H1 (cell line): ENCODE measurements around the gene CDKN1A. TPM values are rescaled to one million over a fixed set of nuclear protein-coding genes. Genes with fewer than 3 reads are reported as not detected.

Source experiments
- CTCF ChIA-PET: fragments of 300-600 bp; sonication (Branson Sonifier 250); formaldehyde crosslinking; loops from one replicate; lab custom pipeline; 2021; ENCODE audit not compliant: partially characterized antibody; lab: Charles Lee
- POLR2A ChIA-PET: fragments of 300-600 bp; sonication (Branson Sonifier 250); formaldehyde crosslinking; loops from one replicate; lab custom pipeline; 2021; ENCODE audit warnings: inconsistent platforms; ENCODE audit not compliant: partially characterized antibody; lab: Charles Lee
- DNase-seq, 2 experiments: peaks; one replicate each; pipeline versions ENCODE4 v3.0.0 to v3.0.0-alpha.2; 2010 to 2022; ENCODE audit warnings: low spot score in 2 of 2, low read depth in 1 of 2, mixed read lengths in 1 of 2
- FAIRE-seq: peaks from 2 replicates; lab custom pipeline; 2011; peaks lifted over from hg19 to GRCh38; lab: Jason Lieb, UNC
- H2AFZ ChIP-seq: 2 replicates; pipeline ENCODE4 v1.8.1; 2012; ENCODE audit warnings: low read length, inconsistent platforms
- H2AK5ac ChIP-seq: 2 replicates; pipeline ENCODE4 v1.6.1; 2013; ENCODE audit warnings: low read depth, low read length
- H2BK120ac ChIP-seq: replicated peaks from 2 replicates; pipeline ENCODE3; 2013; ENCODE audit warnings: low read depth, low read length, inconsistent platforms
- H2BK12ac ChIP-seq: 2 replicates; pipeline ENCODE4 v1.6.1; 2013; ENCODE audit warnings: low read depth, low read length
- H2BK15ac ChIP-seq: 2 replicates; pipeline ENCODE4 v1.6.1; 2013; ENCODE audit warnings: low read length
- H2BK20ac ChIP-seq: 2 replicates; pipeline ENCODE4 v1.6.1; 2013; ENCODE audit warnings: low read length
- H2BK5ac ChIP-seq: 2 replicates; pipeline ENCODE4 v1.6.1; 2013; ENCODE audit warnings: low read depth, low read length
- H3K14ac ChIP-seq: 2 replicates; pipeline ENCODE4 v1.6.1; 2013; ENCODE audit warnings: inconsistent platforms; ENCODE audit not compliant: insufficient read length
- H3K18ac ChIP-seq: 2 replicates; pipeline ENCODE4 v1.6.1; 2013; ENCODE audit warnings: low read length; ENCODE audit errors: extremely low read depth
- H3K23ac ChIP-seq: 2 replicates; pipeline ENCODE4 v1.6.1; 2013; ENCODE audit warnings: inconsistent platforms; ENCODE audit not compliant: insufficient read length
- H3K23me2 ChIP-seq: 2 replicates; pipeline ENCODE4 v1.6.1; 2013; ENCODE audit warnings: low read depth, low read length
- H3K27ac ChIP-seq: 2 replicates; pipeline ENCODE4 v1.6.1; 2011; ENCODE audit warnings: low read depth, low read length, inconsistent platforms
- H3K27me3 ChIP-seq, 4 experiments: replicated peaks in 1 of 4; 1 replicate in 1 of 4; 2 replicates in 3 of 4; pipeline versions ENCODE4 v1.6.1 to v1.8.1; 2011 to 2013; ENCODE audit warnings: low read length in 3 of 4, mild to moderate bottlenecking in 3 of 4, inconsistent platforms in 2 of 4, mixed read lengths in 2 of 4, moderate library complexity in 1 of 4; ENCODE audit not compliant: control insufficient read depth in 3 of 4, insufficient read depth in 3 of 4; ENCODE audit errors: extremely low read depth in 1 of 4
- H3K36me3 ChIP-seq, 4 experiments: 2 replicates each; pipeline versions ENCODE4 v1.6.1 to v1.8.1; 2011 to 2013; ENCODE audit warnings: mild to moderate bottlenecking in 4 of 4, low read length in 3 of 4, moderate library complexity in 2 of 4, control low read depth in 1 of 4, inconsistent platforms in 1 of 4; ENCODE audit not compliant: insufficient read depth in 4 of 4, control insufficient read depth in 2 of 4
- H3K4ac ChIP-seq: replicated peaks from 2 replicates; pipeline ENCODE3; 2013; ENCODE audit warnings: low read length, low read depth, mixed read lengths, inconsistent platforms; ENCODE audit not compliant: insufficient read length
- H3K4me1 ChIP-seq, 4 experiments: replicated peaks in 1 of 4; 1 replicate in 1 of 4; 2 replicates in 3 of 4; pipeline versions ENCODE4 v1.6.1 to v1.8.1; 2011 to 2013; ENCODE audit warnings: low read length in 3 of 4, inconsistent platforms in 2 of 4, mixed read lengths in 1 of 4; ENCODE audit not compliant: insufficient read depth in 4 of 4, control insufficient read depth in 3 of 4
- H3K4me2 ChIP-seq, 2 experiments: 2 replicates each; pipeline versions ENCODE4 v1.6.1 to v1.8.1; 2011 to 2013; ENCODE audit warnings: low read depth in 2 of 2, low read length in 2 of 2, control low read depth in 1 of 2, inconsistent platforms in 1 of 2, mild to moderate bottlenecking in 1 of 2; ENCODE audit not compliant: insufficient read depth in 1 of 2
- H3K4me3 ChIP-seq, 4 experiments: fragments of 200-600, 300-600 bp in 1 of 4; sonication (generic), shearing (Covaris generic), sonication (Bioruptor Twin) in 1 of 4; 2 replicates each; pipeline versions ENCODE4 v1.5.1 to v1.8.1; 2011 to 2016; ENCODE audit warnings: low read length in 4 of 4, low read depth in 3 of 4, control low read depth in 2 of 4, inconsistent platforms in 2 of 4, mild to moderate bottlenecking in 2 of 4, mixed read lengths in 1 of 4, moderate library complexity in 1 of 4; ENCODE audit not compliant: insufficient read depth in 2 of 4; ENCODE audit errors: extremely low read depth in 1 of 4
- H3K56ac ChIP-seq: replicated peaks from 2 replicates; pipeline ENCODE3; 2013; ENCODE audit warnings: low read depth, mild to moderate bottlenecking, mixed read lengths, low read length, inconsistent platforms; ENCODE audit not compliant: insufficient read length
- H3K79me1 ChIP-seq: 2 replicates; pipeline ENCODE4 v1.6.1; 2013; ENCODE audit warnings: low read depth, low read length, control low read depth
- H3K79me2 ChIP-seq, 2 experiments: 2 replicates each; pipeline versions ENCODE4 v1.6.1 to v1.8.1; 2012 to 2013; ENCODE audit warnings: low read length in 2 of 2, mild to moderate bottlenecking in 2 of 2, inconsistent platforms in 1 of 2; ENCODE audit not compliant: insufficient read depth in 2 of 2, control insufficient read depth in 1 of 2
- H3K9ac ChIP-seq, 4 experiments: replicated peaks in 1 of 4; 1 replicate in 1 of 4; 2 replicates in 3 of 4; pipeline versions ENCODE4 v1.6.1 to v1.8.1; 2011 to 2013; ENCODE audit warnings: low read depth in 3 of 4, low read length in 3 of 4, control low read depth in 2 of 4, mild to moderate bottlenecking in 2 of 4, moderate library complexity in 2 of 4, inconsistent platforms in 1 of 4; ENCODE audit errors: extremely low read depth in 1 of 4
- H3K9me3 ChIP-seq, 2 experiments: 2 replicates each; pipeline versions ENCODE4 v1.6.1 to v1.8.1; 2012 to 2013; ENCODE audit warnings: mild to moderate bottlenecking in 2 of 2, moderate library complexity in 2 of 2, control low read depth in 1 of 2, inconsistent platforms in 1 of 2, low read depth in 1 of 2, low read length in 1 of 2, mixed read lengths in 1 of 2; ENCODE audit not compliant: insufficient read depth in 2 of 2
- H4K20me1 ChIP-seq, 2 experiments: replicated peaks in 1 of 2; 2 replicates each; pipeline versions ENCODE3 to v1.8.1; 2011 to 2013; ENCODE audit warnings: inconsistent platforms in 2 of 2, low read length in 2 of 2, mild to moderate bottlenecking in 1 of 2; ENCODE audit not compliant: insufficient read depth in 2 of 2, control insufficient read depth in 1 of 2
- H4K5ac ChIP-seq: 2 replicates; pipeline ENCODE4 v1.6.1; 2013; ENCODE audit warnings: low read length, low read depth, mixed read lengths, inconsistent platforms; ENCODE audit not compliant: insufficient read length
- H4K8ac ChIP-seq: 2 replicates; pipeline ENCODE4 v1.8.0; 2013; ENCODE audit warnings: mild to moderate bottlenecking, moderate library complexity, low read length, inconsistent platforms; ENCODE audit not compliant: insufficient read depth; ENCODE audit errors: extremely low read depth
- H4K91ac ChIP-seq: replicated peaks from 2 replicates; pipeline ENCODE3; 2013; ENCODE audit warnings: low read length, mixed read lengths, inconsistent platforms; ENCODE audit not compliant: insufficient read length
- BACH1 ChIP-seq: IDR thresholded peaks from 2 replicates; pipeline ENCODE4 v1.6.1; 2012; ENCODE audit warnings: low read length, improper control_type of control experiment
- BRCA1 ChIP-seq: IDR thresholded peaks from 2 replicates; pipeline ENCODE4 v1.6.1; 2012; ENCODE audit warnings: low read depth, low read length, improper control_type of control experiment
- CBX5 ChIP-seq: fragments of 300-800, 300-1000 bp; sonication (generic); IDR thresholded peaks from 2 replicates; pipeline ENCODE4 v1.7.1; 2016; ENCODE audit warnings: antibody characterized with exemption, low read length, low read depth
- CEBPB ChIP-seq: IDR thresholded peaks from 2 replicates; pipeline ENCODE4 v1.6.1; 2012; ENCODE audit warnings: low read depth, low read length
- CTBP2 ChIP-seq: IDR thresholded peaks from 2 replicates; pipeline ENCODE4 v1.7.0; 2011; ENCODE audit warnings: borderline replicate concordance, mild to moderate bottlenecking, moderate library complexity, mixed read lengths, low read length; ENCODE audit not compliant: insufficient read depth, insufficient read length
- FOSL1 ChIP-seq: IDR thresholded peaks from 2 replicates; pipeline ENCODE4 v1.6.1; 2011; ENCODE audit warnings: mild to moderate bottlenecking, low read depth, low read length, moderate library complexity; ENCODE audit not compliant: insufficient read depth
- HDAC6 ChIP-seq: IDR thresholded peaks from one replicate; pipeline ENCODE4 v1.7.1; 2012; ENCODE audit warnings: low read depth, mild to moderate bottlenecking, inconsistent platforms, low read length, moderate library complexity
- KDM1A ChIP-seq: fragments of 200-600, 300-600 bp; sonication (generic); IDR thresholded peaks from 2 replicates; pipeline ENCODE4 v1.7.1; 2016; ENCODE audit warnings: mild to moderate bottlenecking, low read length, borderline replicate concordance
- RAD21 ChIP-seq, 2 experiments: IDR thresholded peaks in 1 of 2; conservative IDR thresholded peaks in 1 of 2; 2 replicates each; pipeline ENCODE4 v1.6.1; 2011; ENCODE audit warnings: low read depth in 2 of 2, low read length in 2 of 2, improper control_type of control experiment in 1 of 2, inconsistent platforms in 1 of 2, mild to moderate bottlenecking in 1 of 2, moderate library complexity in 1 of 2
- RBBP5 ChIP-seq: IDR thresholded peaks from 2 replicates; pipeline ENCODE4 v1.7.1; 2012; ENCODE audit warnings: low read depth, mild to moderate bottlenecking, inconsistent platforms, low read length, moderate library complexity, borderline replicate concordance
- SIN3A ChIP-seq, 2 experiments: IDR thresholded peaks in 1 of 2; conservative IDR thresholded peaks in 1 of 2; 2 replicates each; pipeline ENCODE4 v1.6.1; 2011 to 2012; ENCODE audit warnings: low read length in 2 of 2, improper control_type of control experiment in 1 of 2, low read depth in 1 of 2, mild to moderate bottlenecking in 1 of 2
- SP1 ChIP-seq: IDR thresholded peaks from 2 replicates; pipeline ENCODE4 v1.6.1; 2011; ENCODE audit warnings: low read depth, low read length
- SP4 ChIP-seq: IDR thresholded peaks from 2 replicates; pipeline ENCODE4 v1.6.1; 2012; ENCODE audit warnings: low read length, inconsistent platforms
- WGBS, 2 experiments: shearing (Covaris generic) in 1 of 2; methylation state at CpG; one replicate each; pipeline versions ENCODE4 v1.1.6 to v1.1.7; 2013 to 2015; ENCODE audit warnings: low lambda C conversion rate in 2 of 2, mixed read lengths in 2 of 2, inconsistent platforms in 1 of 2, low coverage in 1 of 2, missing lambda C conversion rate in 1 of 2; ENCODE audit not compliant: insufficient replicate concordance in 2 of 2, insufficient coverage in 1 of 2, insufficient read length in 1 of 2; ENCODE audit errors: extremely low coverage in 1 of 2, missing lambda C conversion rate in 1 of 2; 5-methylcytosine and 5-hydroxymethylcytosine counted together
- polyA plus RNA-seq, 7 experiments: library from polyadenylated mRNA; depleted of rRNA in 3 of 7; stranded (reverse) in 5 of 7; unstranded in 2 of 7; fragments of >200 nt in 5 of 7; fragments of 200-250 nt in 2 of 7; gene quantifications; 1 replicate in 5 of 7; 2 replicates in 1 of 7; 4 replicates in 1 of 7; pipeline versions ENCODE4 v1.2.1 to v1.2.3, GENCODE V29; 2011 to 2013; ENCODE audit warnings: missing spikeins in 2 of 7, mixed read lengths in 2 of 7
- total RNA-seq: library from RNA; stranded (reverse); fragmentation: NEBNext Ultra II Directional; extraction: Animal tissue kit (Norgen Biotek cat#: 25700); gene quantifications from 2 replicates; pipeline ENCODE4 v1.2.1, GENCODE V29; 2021

CDKN1A gene
- total and polyA plus RNA-seq, 2 of the 8 experiments (the other 6 are each of a cell fraction or from before 2014, with no cell fraction given), result 15.2 to 36.0 TPM

DNA sequence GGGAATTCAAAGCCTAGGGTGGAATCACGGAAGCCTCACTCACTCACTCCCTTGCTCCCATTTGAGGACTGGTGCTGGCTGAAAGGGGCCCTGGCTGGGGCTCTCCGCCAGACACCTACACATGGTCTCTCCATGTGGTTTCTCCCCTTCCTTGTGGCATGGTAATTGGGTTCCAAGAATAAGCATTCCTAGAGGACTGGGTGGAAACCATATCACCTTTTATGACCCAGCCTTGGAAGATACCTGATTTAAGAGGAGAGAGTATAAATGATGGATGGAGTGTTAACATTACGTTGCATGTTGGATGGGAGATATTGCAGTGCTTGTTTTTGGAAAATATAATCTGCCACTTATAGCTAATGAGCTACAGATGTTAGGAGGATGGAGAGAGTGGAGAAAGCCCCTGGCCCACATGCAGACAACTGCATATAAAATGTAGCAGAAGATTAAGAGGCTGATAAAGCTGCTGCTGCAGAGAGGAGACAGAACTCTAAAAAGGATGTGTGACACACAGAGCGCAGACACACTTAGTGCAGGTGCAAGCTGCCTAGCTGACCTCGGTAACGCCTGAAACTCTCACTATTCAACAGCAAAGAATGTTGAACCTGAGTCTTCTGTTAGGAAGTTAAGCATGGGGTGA, 23.3 kb upstream of the CDKN1A start:
- H2BK20ac ChIP-seq, result no peak overlapping the region
- no peak overlapping the region for H4K91ac ChIP-seq
- no peak for FAIRE-seq
- 94% methylated on average over 6 of the region's 6 CpGs; no CpG with 5 or more reads in 1 of the 2 experiments for WGBS, 2 experiments
- H3K9ac ChIP-seq, result no peak overlapping the region
- H3K14ac ChIP-seq, result no peak overlapping the region
- H3K27ac ChIP-seq, result no peak overlapping the region
- no peaks in the 10 kb centered on the region for H3K36me3 ChIP-seq
- DNase-seq, result no peak
- H3K79me1 ChIP-seq, result no peaks in the 10 kb centered on the region
- H2AFZ ChIP-seq, result no peak overlapping the region
- H4K5ac ChIP-seq, result no peak overlapping the region
- no peak overlapping the region for H4K8ac ChIP-seq
- no peak overlapping the region for H3K23ac ChIP-seq
- no peaks in the 10 kb centered on the region for H3K9me3 ChIP-seq
- H2BK12ac ChIP-seq, result no peak overlapping the region
- H2BK15ac ChIP-seq, result no peak overlapping the region
- CTCF ChIA-PET, result interaction anchor here (0.6 to 4.0 kb wide), 7 partner anchors 11 to 114 kb away, joined by 3 to 11 read pairs (median 3); no protein-coding TSS in a partner anchor
- no peak overlapping the region for H3K4me3 ChIP-seq
- no peak overlapping the region for H3K18ac ChIP-seq
- no peak overlapping the region for H2BK120ac ChIP-seq
- no peak overlapping the region for H3K4me2 ChIP-seq
- no peaks in the 10 kb centered on the region for H3K79me2 ChIP-seq
- POLR2A ChIA-PET, result interaction anchor here (1.0 kb wide), 1 partner anchor 12 kb away, joined by 4 read pairs; no protein-coding TSS in a partner anchor
- TF ChIP-seq SIN3A (conservative IDR thresholded peaks at IDR 0.05 in 1 of 2, IDR thresholded peaks at IDR 0.05 in 1 of 2; ENCODE audit: low read depth in 1 of 2, low read length in 2 of 2), result no peak
- TF ChIP-seq SP4, result no peak
- TF ChIP-seq HDAC6, result no peak
- no peak for TF ChIP-seq CEBPB
- TF ChIP-seq RAD21 (IDR thresholded peaks at IDR 0.05 in 1 of 2, conservative IDR thresholded peaks at IDR 0.05 in 1 of 2; ENCODE audit: low read depth in 2 of 2, low read length in 2 of 2), result no peak
- no peak for TF ChIP-seq BRCA1
- no peak for TF ChIP-seq KDM1A
- TF ChIP-seq CTBP2, result no peak
- no peak for TF ChIP-seq CBX5
- no peak for TF ChIP-seq BACH1
- no peak for TF ChIP-seq RBBP5
- no peak for TF ChIP-seq FOSL1
- TF ChIP-seq SP1, result no peak
- TF ChIP-seq, all 59 proteins: peak for 0
- Histone ChIP-seq H3K4ac (no peak overlapping the region), H3K27me3 (peaks cover 0 to 4% (median 0%) of the 10 kb centered on the region in 4 experiments; a peak in 1 of 7 replicates), H3K4me1 (peaks cover under 1 to 3% (median 2%) of the 10 kb centered on the region in 4 experiments; a peak in 4 of 7 replicates), H2BK5ac (no peak overlapping the region), H3K23me2 (no peaks in the 10 kb centered on the region), H2AK5ac (no peak overlapping the region), H4K20me1 (peaks cover 0 to 2% of the 10 kb centered on the region in 2 experiments), H3K56ac (no peak overlapping the region)
